Thoracic aorta (tissue), 2 donors: ENCODE data around the gene SEZ6L2. TPM values are rescaled to one million over a fixed set of nuclear protein-coding genes. Genes with fewer than 3 reads are reported as not detected.

Source experiments
- ATAC-seq: fragments of 150-250 bp; one replicate; pipeline ENCODE4 v1.8.0; 2017; ENCODE audit warnings: low read depth; ENCODE audit not compliant: insufficient number of reproducible peaks, low FRiP score
- DNase-seq: peaks from one replicate; pipeline ENCODE4 v3.0.0-alpha.2; 2020; ENCODE audit warnings: low spot score
- H3K27ac ChIP-seq, 2 donors: fragments of 200-600 bp; sonication (generic); 1 replicate in 1 of 2; 2 replicates in 1 of 2; pipeline ENCODE4 v1.5.1; 2016; ENCODE audit warnings: mild to moderate bottlenecking in 2 of 2, moderate library complexity in 2 of 2
- H3K27me3 ChIP-seq: fragments of 200-600 bp; sonication (generic); replicated peaks from 2 replicates; pipeline ENCODE4 v1.6.0; 2016; ENCODE audit warnings: mild to moderate bottlenecking; ENCODE audit not compliant: insufficient read depth
- H3K36me3 ChIP-seq: fragments of 200-600 bp; sonication (generic); one replicate; pipeline ENCODE4 v1.5.1; 2016
- H3K4me1 ChIP-seq, 2 donors: fragments of 200-600 bp; sonication (generic); 1 replicate in 1 of 2; 2 replicates in 1 of 2; pipeline versions ENCODE4 v1.5.1 to v1.6.0; 2016; ENCODE audit warnings: low read depth in 2 of 2, mild to moderate bottlenecking in 1 of 2; ENCODE audit not compliant: control insufficient read depth in 1 of 2
- H3K4me3 ChIP-seq: fragments of 200-600 bp; sonication (generic); 2 replicates; pipeline ENCODE4 v1.5.1; 2016; ENCODE audit warnings: mild to moderate bottlenecking
- H3K9me3 ChIP-seq: fragments of 200-600 bp; sonication (generic); 2 replicates; pipeline ENCODE4 v1.5.1; 2016
- CTCF ChIP-seq: fragments of 200-600 bp; sonication (generic); IDR thresholded peaks from one replicate; pipeline ENCODE4 v1.5.1; 2019; ENCODE audit warnings: antibody characterized with exemption
- total RNA-seq, 2 donors: library from RNA; depleted of rRNA; stranded (reverse); fragments of >200 nt; gene quantifications; one replicate each; pipeline versions ENCODE4 v1.1.0 to v1.2.3, GENCODE V29; 2016

Gene SEZ6L2
- total RNA-seq, 2 donors from 2014 or later = 0.63 to 1.4 TPM

GRCh38 chr16:29844575-29845331, 54.6 kb downstream of the SEZ6L2 start:
- no peak for ATAC-seq
- no peaks in the 10 kb centered on the region for H3K4me1 ChIP-seq
- no peak for DNase-seq
- no peaks in the 10 kb centered on the region for H3K27me3 ChIP-seq
- no peak overlapping the region for H3K27ac ChIP-seq
- no peak for TF ChIP-seq CTCF
- no peaks in the 10 kb centered on the region for H3K9me3 ChIP-seq
- H3K36me3 ChIP-seq = peaks cover 67% of the 10 kb centered on the region
- no peak overlapping the region for H3K4me3 ChIP-seq

- no peak for TF ChIP-seq CTCF
- H3K36me3 ChIP-seq = peaks cover 67% of the 10 kb centered on the region
- DNase-seq = no peak
- ATAC-seq = no peak
- no peaks in the 10 kb centered on the region for H3K9me3 ChIP-seq
- no peak overlapping the region for H3K27ac ChIP-seq
- no peaks in the 10 kb centered on the region for H3K4me1 ChIP-seq
- H3K4me3 ChIP-seq = no peak overlapping the region
- H3K27me3 ChIP-seq = no peaks in the 10 kb centered on the region
Observed at GRCh38 chr16:29843931-29844330, 55.4 kb downstream of the SEZ6L2 start.

- Histone ChIP-seq H3K4me1 (no peaks in the 10 kb centered on the region), H3K27ac (no peak overlapping the region), H3K36me3 (peaks cover 69% of the 10 kb centered on the region), H3K27me3 (no peaks in the 10 kb centered on the region), H3K9me3 (no peaks in the 10 kb centered on the region), H3K4me3 (no peak overlapping the region)
- ATAC-seq (no peak), DNase-seq (no peak)
- TF ChIP-seq CTCF = no peak
Observed at GRCh38 chr16:29842732-29843346, 56.5 kb downstream of the SEZ6L2 start.

GRCh38 chr16:29841631-29842030, 57.7 kb downstream of the SEZ6L2 start:
- no peak for DNase-seq
- Histone ChIP-seq H3K36me3 (peaks cover 69% of the 10 kb centered on the region), H3K4me3 (no peak overlapping the region), H3K4me1 (no peaks in the 10 kb centered on the region), H3K9me3 (no peaks in the 10 kb centered on the region), H3K27ac (no peak overlapping the region), H3K27me3 (no peaks in the 10 kb centered on the region)
- no peak for TF ChIP-seq CTCF
- no peak for ATAC-seq

- ATAC-seq = no peak
Observed at GRCh38 chr16:29840240-29840639, 59.1 kb downstream of the SEZ6L2 start.

More at GRCh38 chr16:29840240-29840639, 59.1 kb downstream of the SEZ6L2 start:
- Histone ChIP-seq H3K27me3 (no peaks in the 10 kb centered on the region), H3K9me3 (no peaks in the 10 kb centered on the region), H3K27ac (no peak overlapping the region), H3K36me3 (peaks cover 55% of the 10 kb centered on the region), H3K4me3 (no peak overlapping the region), H3K4me1 (no peaks in the 10 kb centered on the region)
- TF ChIP-seq CTCF = no peak
- no peak for DNase-seq
